ENCODE measurements around the gene TMEM256. TPM values are rescaled to one million over a fixed set of nuclear protein-coding genes. Genes with fewer than 3 reads are reported as not detected.

Gene TMEM256
- total RNA-seq, 1 experiment from 2014 or later, result 151 TPM

- Mint-ChIP-seq H3K27me3 (ENCODE audit: low read depth) (peaks cover 12% of the 10 kb centered on the region), H3K36me3 (ENCODE audit: insufficient read depth in 1 of 3, low read depth in 3 of 3) (no peaks in the 10 kb centered on the region), H3K9me3 (no peaks in the 10 kb centered on the region), H3K4me1 (peaks cover 18 to 23% of the 10 kb centered on the region in 2 experiments), H3K4me3 (peak overlapping the region in 1 of 2 experiments; percentile 56; a peak in 1 of 5 replicates), H3K27ac (no peak overlapping the region)
- Histone ChIP-seq H3K9me3 (ENCODE audit: control insufficient read depth, low read depth, low read length) (no peaks in the 10 kb centered on the region), H2BK15ac (ENCODE audit: low read depth, low read length) (no peak overlapping the region), H2AK5ac (ENCODE audit: insufficient read length, low read length) (no peak overlapping the region), H4K91ac (ENCODE audit: insufficient read length, low read depth, low read length) (no peak overlapping the region), H3K56ac (ENCODE audit: insufficient read length, low read depth, low read length) (no peak overlapping the region), H3K4me2 (ENCODE audit: insufficient read depth, insufficient read length, low read length) (no peak overlapping the region), H2BK12ac (ENCODE audit: insufficient read length, low read depth, low read length) (no peak overlapping the region), H4K20me1 (ENCODE audit: control insufficient read depth, insufficient read depth, insufficient read length) (no peaks in the 10 kb centered on the region), H3K27me3 (ENCODE audit: insufficient read depth, low read length) (no peaks in the 10 kb centered on the region), H3K23me2 (ENCODE audit: insufficient read length, low read depth, low read length, poor library complexity, severe bottlenecking) (no peaks in the 10 kb centered on the region), H3K4me1 (ENCODE audit: insufficient read depth, low read length) (no peaks in the 10 kb centered on the region), H4K5ac (ENCODE audit: insufficient read length, low read depth, low read length) (no peak overlapping the region), H2BK120ac (ENCODE audit: low read depth, low read length, poor library complexity, severe bottlenecking) (no peak overlapping the region), H2AFZ (ENCODE audit: low read length) (no peak overlapping the region), H2BK20ac (ENCODE audit: low read depth, low read length, poor library complexity, severe bottlenecking) (no peak overlapping the region), H3K79me2 (ENCODE audit: insufficient read depth, low read length) (no peaks in the 10 kb centered on the region; the same call in 1 of the 2 replicates), H4K8ac (replicated peaks; ENCODE audit: insufficient read length, low read depth, low read length) (no peak overlapping the region), H3K18ac (ENCODE audit: insufficient read length, low read depth, low read length) (no peak overlapping the region), H3K27ac (ENCODE audit: insufficient read length, low read depth, low read length) (no peak overlapping the region), H3K14ac (ENCODE audit: insufficient read depth, low read length) (no peak overlapping the region), H3K23ac (ENCODE audit: insufficient read length, low read depth, low read length) (no peak overlapping the region), H3K4ac (ENCODE audit: low read depth, low read length) (no peak overlapping the region), H3K9ac (ENCODE audit: extremely low read depth, insufficient read length, low read length) (no peak overlapping the region), H3K79me1 (ENCODE audit: insufficient read depth, low read depth, low read length, poor library complexity, severe bottlenecking) (no peaks in the 10 kb centered on the region), H3T11ph (ENCODE audit: low read length) (no peak overlapping the region), H2BK5ac (ENCODE audit: insufficient read length, low read length) (no peak overlapping the region)
- DNase-seq, result no peak
- no peak for TF ChIP-seq CTCF (conservative IDR thresholded peaks at IDR 0.05)
- no CpG with 5 or more reads among the region's 8 CpGs for WGBS (ENCODE audit: extremely low coverage, insufficient read length, low lambda C conversion rate)
These were observed 47.1 kb downstream of the TMEM256 start for GRCh38 chr17:7356756-7357155.

Measured in H9 (cell line).